Neuronal stem cell (in vitro differentiated cells): ENCODE measurements around the gene TMEM263.

Source experiments
- DNase-seq: peaks from one replicate; pipeline ENCODE4 v3.0.0-alpha.2; 2013; ENCODE audit warnings: low spot score
- H2AFZ ChIP-seq: one replicate; pipeline ENCODE4 v1.6.1; 2013; ENCODE audit warnings: mild to moderate bottlenecking, low read length, inconsistent platforms
- H2AK5ac ChIP-seq: 2 replicates; pipeline ENCODE4 v1.6.1; 2013; ENCODE audit warnings: low read depth, mild to moderate bottlenecking, inconsistent platforms, low read length, moderate library complexity, mixed read lengths
- H2BK120ac ChIP-seq: 2 replicates; pipeline ENCODE4 v1.6.1; 2013; ENCODE audit warnings: low read depth, mild to moderate bottlenecking, inconsistent platforms, low read length, moderate library complexity, mixed read lengths
- H2BK12ac ChIP-seq: one replicate; pipeline ENCODE4 v1.6.1; 2013; ENCODE audit warnings: low read length, inconsistent platforms
- H2BK15ac ChIP-seq: 2 replicates; pipeline ENCODE4 v1.6.1; 2013; ENCODE audit warnings: mild to moderate bottlenecking, low read length, inconsistent platforms, mixed read lengths
- H2BK5ac ChIP-seq: one replicate; pipeline ENCODE4 v1.6.1; 2013; ENCODE audit warnings: inconsistent platforms, mild to moderate bottlenecking, low read length, moderate library complexity
- H3K14ac ChIP-seq: one replicate; pipeline ENCODE4 v1.6.1; 2013; ENCODE audit warnings: low read length, inconsistent platforms
- H3K18ac ChIP-seq: 2 replicates; pipeline ENCODE4 v1.6.1; 2013; ENCODE audit warnings: low read length, inconsistent platforms
- H3K23ac ChIP-seq: 2 replicates; pipeline ENCODE4 v1.6.1; 2013; ENCODE audit warnings: low read depth, mild to moderate bottlenecking, mixed read lengths, low read length, inconsistent platforms; ENCODE audit not compliant: poor library complexity
- H3K27ac ChIP-seq: replicated peaks from 3 replicates; pipeline ENCODE4 v1.5.1; 2013; ENCODE audit warnings: low read length, inconsistent platforms
- H3K27me3 ChIP-seq, 3 experiments: 2 replicates each; pipeline ENCODE4 v1.6.1; 2013; ENCODE audit warnings: low read length in 3 of 3, mild to moderate bottlenecking in 2 of 3, inconsistent platforms in 1 of 3, low read depth in 1 of 3, mixed read lengths in 1 of 3, moderate library complexity in 1 of 3; ENCODE audit not compliant: control insufficient read depth in 3 of 3, insufficient read depth in 3 of 3
- H3K36me3 ChIP-seq, 2 donors: replicated peaks in 1 of 2; 2 replicates each; pipeline ENCODE4 v1.6.1; 2013; ENCODE audit warnings: low read length in 2 of 2; ENCODE audit not compliant: control insufficient read depth in 2 of 2, insufficient read depth in 2 of 2
- H3K4ac ChIP-seq: 2 replicates; pipeline ENCODE4 v1.6.1; 2013; ENCODE audit warnings: inconsistent platforms, mild to moderate bottlenecking, low read length, moderate library complexity
- H3K4me1 ChIP-seq, 2 donors: 1 replicate in 1 of 2; 2 replicates in 1 of 2; pipeline ENCODE4 v1.6.1; 2013; ENCODE audit warnings: low read length in 2 of 2, low read depth in 1 of 2; ENCODE audit not compliant: control insufficient read depth in 2 of 2, insufficient read depth in 1 of 2
- H3K4me2 ChIP-seq: one replicate; pipeline ENCODE4 v1.6.1; 2013; ENCODE audit warnings: mild to moderate bottlenecking, low read length, inconsistent platforms; ENCODE audit not compliant: insufficient read depth, poor library complexity, severe bottlenecking
- H3K4me3 ChIP-seq, 2 donors: 2 replicates each; pipeline ENCODE4 v1.5.1; 2013; ENCODE audit warnings: low read length in 2 of 2, mild to moderate bottlenecking in 2 of 2, inconsistent platforms in 1 of 2, moderate library complexity in 1 of 2
- H3K79me1 ChIP-seq: one replicate; pipeline ENCODE4 v1.6.1; 2013; ENCODE audit warnings: low read depth, mild to moderate bottlenecking, inconsistent platforms, low read length, moderate library complexity
- H3K9ac ChIP-seq: one replicate; pipeline ENCODE4 v1.6.1; 2013; ENCODE audit warnings: mild to moderate bottlenecking, low read depth, low read length, inconsistent platforms; ENCODE audit not compliant: poor library complexity
- H3K9me3 ChIP-seq, 2 donors: replicated peaks in 1 of 2; 2 replicates each; pipeline versions ENCODE3 to v1.6.1; 2013; ENCODE audit warnings: low read length in 2 of 2, mild to moderate bottlenecking in 2 of 2, inconsistent platforms in 1 of 2, low read depth in 1 of 2, mixed read lengths in 1 of 2, moderate library complexity in 1 of 2; ENCODE audit not compliant: control insufficient read depth in 2 of 2, insufficient read depth in 1 of 2
- H4K8ac ChIP-seq: one replicate; pipeline ENCODE4 v1.6.1; 2013; ENCODE audit warnings: low read depth, mild to moderate bottlenecking, inconsistent platforms, low read length, moderate library complexity
- H4K91ac ChIP-seq: one replicate; pipeline ENCODE4 v1.6.1; 2013; ENCODE audit warnings: low read length, low read depth, mild to moderate bottlenecking, inconsistent platforms; ENCODE audit not compliant: poor library complexity
- WGBS, 2 donors: extraction: QIAGEN DNeasy Blood & Tissue Kit; methylation state at CpG; one replicate each; pipeline ENCODE4 v1.1.7; 2013; ENCODE audit warnings: missing lambda C conversion rate in 2 of 2, mixed read lengths in 1 of 2; ENCODE audit not compliant: insufficient read length in 2 of 2, insufficient replicate concordance in 1 of 2; ENCODE audit errors: extremely low coverage in 2 of 2; 5-methylcytosine and 5-hydroxymethylcytosine counted together

Gene TMEM263

DNA sequence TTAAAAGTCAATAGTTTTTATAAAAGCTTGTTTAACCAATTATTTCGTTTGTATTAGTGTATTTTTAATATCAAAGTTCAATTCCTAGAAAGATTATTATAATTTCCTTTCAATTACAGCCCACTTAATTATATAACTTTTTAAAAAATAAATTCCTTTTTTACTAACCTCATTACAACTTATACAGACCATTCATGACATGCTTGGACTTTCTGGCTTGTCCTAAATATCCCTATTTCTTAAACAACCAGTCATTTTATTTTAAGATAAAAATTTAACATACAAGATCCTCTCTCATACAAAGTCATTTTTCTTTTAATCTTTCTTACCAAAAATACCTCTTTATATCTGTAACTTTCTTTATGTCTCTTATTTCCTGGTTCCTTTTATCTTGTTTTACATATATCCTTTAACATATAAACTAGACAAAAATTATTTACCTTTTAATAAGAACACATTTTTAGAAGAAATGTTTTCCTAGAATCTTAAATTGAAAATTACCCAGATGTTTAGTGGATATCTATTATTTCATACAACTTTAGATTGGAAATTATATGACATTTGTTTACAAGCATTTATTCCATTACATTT, 10.4 kb upstream of the TMEM263 start:
- H2BK15ac ChIP-seq = no peak overlapping the region
- no peak overlapping the region for H3K4ac ChIP-seq
- no peak overlapping the region for H3K18ac ChIP-seq
- H3K4me1 ChIP-seq = no peaks in the 10 kb centered on the region
- WGBS, 2 donors = no CpG with 5 or more reads among the region's 1 CpG
- peaks cover 3 to 34% of the 10 kb centered on the region in 2 donors for H3K9me3 ChIP-seq
- H2AK5ac ChIP-seq = no peak overlapping the region
- H3K23ac ChIP-seq = no peak overlapping the region
- H3K9ac ChIP-seq = no peak overlapping the region
- H2AFZ ChIP-seq = no peak overlapping the region
- H3K4me2 ChIP-seq = no peak overlapping the region
- H2BK120ac ChIP-seq = no peak overlapping the region
- H3K27me3 ChIP-seq = no peaks in the 10 kb centered on the region
- H3K36me3 ChIP-seq = no peaks in the 10 kb centered on the region
- no peak overlapping the region for H4K91ac ChIP-seq
- peaks cover 1% of the 10 kb centered on the region for H3K79me1 ChIP-seq
- no peak overlapping the region for H2BK5ac ChIP-seq
- H3K27ac ChIP-seq = no peak overlapping the region
- no peak for DNase-seq
- no peak overlapping the region for H4K8ac ChIP-seq
- no peak overlapping the region for H3K14ac ChIP-seq
- no peak overlapping the region for H3K4me3 ChIP-seq
- H2BK12ac ChIP-seq = no peak overlapping the region

DNA sequence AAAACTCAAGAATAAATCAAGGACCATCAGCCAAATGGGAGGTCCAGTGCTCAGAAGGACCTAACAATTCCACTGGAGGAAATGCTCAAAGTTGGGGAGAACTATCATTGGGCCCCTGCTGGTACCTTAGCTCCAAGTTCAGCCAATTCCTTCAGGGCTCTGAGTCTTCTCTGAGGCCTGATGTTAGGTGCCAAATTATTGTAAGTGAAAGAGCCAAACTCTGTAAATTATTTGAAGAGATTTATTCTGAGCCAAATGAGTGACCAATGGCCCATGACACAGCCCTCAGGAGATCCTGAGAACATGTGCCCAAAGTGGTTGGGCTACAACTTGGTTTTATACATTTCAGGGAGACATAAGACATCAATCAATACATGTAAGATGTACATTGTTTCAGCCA, 8.2 kb upstream of the TMEM263 start:
- Histone ChIP-seq H2AFZ (no peak overlapping the region), H2BK120ac (no peak overlapping the region), H3K79me1 (peaks cover 1% of the 10 kb centered on the region), H4K8ac (no peak overlapping the region), H3K4ac (no peak overlapping the region), H3K23ac (no peak overlapping the region), H2AK5ac (no peak overlapping the region), H3K27ac (no peak overlapping the region), H2BK15ac (no peak overlapping the region), H3K36me3 (no peaks in the 10 kb centered on the region), H3K4me1 (no peaks in the 10 kb centered on the region), H3K18ac (no peak overlapping the region), H3K4me2 (no peak overlapping the region), H2BK5ac (no peak overlapping the region), H3K9me3 (peaks cover 3 to 34% of the 10 kb centered on the region in 2 donors), H3K4me3 (no peak overlapping the region), H3K27me3 (no peaks in the 10 kb centered on the region), H2BK12ac (no peak overlapping the region), H3K14ac (no peak overlapping the region), H4K91ac (no peak overlapping the region), H3K9ac (no peak overlapping the region)
- DNase-seq = no peak

DNA sequence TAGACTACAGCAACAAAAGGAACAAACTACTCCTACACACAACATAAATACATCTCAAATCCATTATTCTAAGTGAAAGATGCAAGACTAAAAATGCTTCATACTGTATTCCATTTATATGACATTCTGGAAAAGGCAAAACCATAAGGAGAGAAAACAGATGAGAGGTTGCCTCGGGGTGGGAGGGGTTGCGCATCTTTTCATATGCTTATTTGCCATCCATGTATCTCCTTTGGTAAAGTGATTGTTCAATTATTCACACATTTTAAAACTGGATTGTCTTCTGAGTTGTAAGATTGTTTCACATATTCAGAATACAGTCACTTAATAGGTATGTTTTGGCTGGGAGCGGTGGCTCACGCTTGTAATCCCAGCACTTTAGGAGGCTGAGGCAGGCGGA, 5.1 kb upstream of the TMEM263 start:
- H4K8ac ChIP-seq = no peak overlapping the region

DNA sequence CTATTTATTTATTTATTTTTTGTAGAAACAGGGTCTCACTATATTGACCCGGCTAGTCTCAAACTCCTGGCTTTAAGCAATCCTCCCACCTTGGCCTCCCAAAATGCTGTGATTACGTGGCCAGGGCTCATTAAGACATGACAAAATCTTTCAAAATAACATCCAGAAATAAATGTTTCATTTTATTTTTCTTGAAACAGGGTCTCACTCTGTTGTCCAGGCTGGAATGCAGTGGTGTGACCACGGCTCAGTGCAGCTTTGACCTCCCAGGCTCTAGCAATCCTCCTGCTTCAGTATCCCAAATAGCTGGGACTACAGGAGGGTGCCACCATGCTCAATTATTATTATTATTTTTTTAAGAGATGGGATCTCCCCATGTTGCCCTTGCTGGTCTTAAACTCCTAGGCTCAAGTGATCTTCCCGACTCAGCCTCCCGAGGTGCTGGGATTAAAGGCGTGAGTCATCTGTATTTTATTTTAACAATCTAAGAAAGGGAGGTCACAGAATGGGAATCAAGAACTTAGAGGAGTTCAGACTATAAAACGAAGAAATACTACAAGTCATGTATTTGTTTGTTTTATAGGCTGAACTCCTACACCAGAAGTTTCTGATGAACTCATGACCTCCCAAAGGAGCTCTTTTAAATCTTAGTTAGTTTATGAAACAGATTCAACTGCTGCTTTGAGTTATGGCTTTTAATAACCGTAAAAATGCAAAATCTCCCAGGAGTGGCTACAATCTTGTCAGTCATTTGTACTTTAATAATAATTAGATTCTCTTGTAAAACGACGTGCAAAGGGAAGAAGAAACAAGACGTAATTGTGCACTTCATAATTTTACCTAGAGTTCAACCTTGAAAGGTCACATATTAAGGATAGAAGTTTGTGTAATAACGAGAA, 2.1 kb upstream of the TMEM263 start:
- no peak overlapping the region for H2AFZ ChIP-seq
- no peak overlapping the region for H2BK12ac ChIP-seq
- WGBS, 2 donors = no CpG with 5 or more reads among the region's 12 CpGs
- no peak overlapping the region for H3K27ac ChIP-seq
- H3K4ac ChIP-seq = no peak overlapping the region
- no peak overlapping the region for H2BK15ac ChIP-seq
- H3K4me3 ChIP-seq = no peak overlapping the region
- no peak for DNase-seq
- no peak overlapping the region for H3K14ac ChIP-seq
- no peak overlapping the region for H2AK5ac ChIP-seq
- no peaks in the 10 kb centered on the region for H3K79me1 ChIP-seq
- H3K23ac ChIP-seq = no peak overlapping the region
- H3K27me3 ChIP-seq = no peaks in the 10 kb centered on the region
- H3K4me2 ChIP-seq = no peak overlapping the region
- no peak overlapping the region for H4K91ac ChIP-seq
- no peak overlapping the region for H3K9ac ChIP-seq
- peaks cover 3 to 16% of the 10 kb centered on the region in 2 donors for H3K9me3 ChIP-seq
- no peak overlapping the region for H2BK5ac ChIP-seq
- no peaks in the 10 kb centered on the region for H3K36me3 ChIP-seq
- H2BK120ac ChIP-seq = no peak overlapping the region
- no peak overlapping the region for H4K8ac ChIP-seq
- H3K4me1 ChIP-seq = peaks cover 2 to 4% of the 10 kb centered on the region in 2 donors
- no peak overlapping the region for H3K18ac ChIP-seq

More for the DNA sequence above, 5.1 kb upstream of the TMEM263 start:
- WGBS, 2 donors = no CpG with 5 or more reads among the region's 5 CpGs
- H3K9me3 ChIP-seq = peaks cover 5 to 30% of the 10 kb centered on the region in 2 donors
- H3K9ac ChIP-seq = no peak overlapping the region
- no peak overlapping the region for H2AK5ac ChIP-seq
- H2BK5ac ChIP-seq = no peak overlapping the region
- H3K14ac ChIP-seq = no peak overlapping the region
- H3K4me2 ChIP-seq = no peak overlapping the region
- H3K27me3 ChIP-seq = no peaks in the 10 kb centered on the region
- no peak overlapping the region for H2AFZ ChIP-seq
- H2BK120ac ChIP-seq = no peak overlapping the region
- H3K4me3 ChIP-seq = no peak overlapping the region
- H2BK15ac ChIP-seq = no peak overlapping the region
- no peaks in the 10 kb centered on the region for H3K79me1 ChIP-seq
- no peak overlapping the region for H2BK12ac ChIP-seq
- DNase-seq = no peak
- no peak overlapping the region for H4K91ac ChIP-seq
- no peak overlapping the region for H3K23ac ChIP-seq
- H3K27ac ChIP-seq = no peak overlapping the region
- peaks cover 0 to 2% of the 10 kb centered on the region in 2 donors for H3K4me1 ChIP-seq
- no peak overlapping the region for H3K18ac ChIP-seq
- no peaks in the 10 kb centered on the region for H3K36me3 ChIP-seq
- H3K4ac ChIP-seq = no peak overlapping the region
